ENCODE measurements around the gene KRT6B.
"Not testable (repeated sequence)": the region's sequence is repeated elsewhere in the genome, so short reads cannot be mapped to it uniquely, and the experiment has no call there.

The KRT6B gene

GRCh38 chr12:52492405-52492804 lies 40.5 kb upstream of the KRT6B start:
- not testable (repeated sequence) for H3K36me3 ChIP-seq (ENCODE audit: control insufficient read depth in 1 of 2, insufficient read depth in 2 of 2, low read length in 2 of 2); H3K27ac ChIP-seq (ENCODE audit: low read length); H3K27me3 ChIP-seq (ENCODE audit: low read depth, low read length); H3K9me3 ChIP-seq (ENCODE audit: control insufficient read depth in 1 of 2, low read length in 2 of 2); H3K4me3 ChIP-seq (ENCODE audit: low read depth in 1 of 2, low read length in 2 of 2)
- H3K4me1 ChIP-seq (ENCODE audit: control insufficient read depth in 1 of 2, insufficient read depth in 2 of 2, low read length in 2 of 2), result peaks cover 6 to 21% of the 10 kb centered on the region in 2 donors

GRCh38 chr12:52491495-52491894 lies 39.5 kb upstream of the KRT6B start:
- H3K4me3 ChIP-seq (ENCODE audit: low read depth in 1 of 2, low read length in 2 of 2); H3K27ac ChIP-seq (ENCODE audit: low read length); H3K36me3 ChIP-seq (ENCODE audit: control insufficient read depth in 1 of 2, insufficient read depth in 2 of 2, low read length in 2 of 2); H3K9me3 ChIP-seq (ENCODE audit: control insufficient read depth in 1 of 2, low read length in 2 of 2); H3K27me3 ChIP-seq (ENCODE audit: low read depth, low read length): not testable (repeated sequence)
- H3K4me1 ChIP-seq (ENCODE audit: control insufficient read depth in 1 of 2, insufficient read depth in 2 of 2, low read length in 2 of 2), result peaks cover 6 to 17% of the 10 kb centered on the region in 2 donors

DNA sequence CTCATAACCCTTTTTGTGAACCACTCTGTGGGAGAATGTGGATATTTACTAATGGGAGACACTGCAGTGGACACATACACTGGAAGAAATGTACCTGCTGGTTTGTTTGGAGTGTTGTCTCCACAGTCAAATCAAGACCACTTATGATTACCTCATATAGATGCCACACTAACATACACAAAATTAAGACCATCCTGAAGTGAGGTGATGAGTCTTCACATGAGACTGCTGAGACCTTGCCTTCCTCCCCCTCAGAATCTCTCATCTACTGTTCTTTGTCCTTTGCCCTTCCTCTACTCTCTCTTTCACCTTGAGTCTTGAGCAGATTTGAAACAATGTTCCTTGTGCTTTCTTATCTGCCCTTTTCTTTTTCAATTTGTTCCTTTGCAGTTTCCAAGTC lies 36.8 kb upstream of the KRT6B start:
- peaks cover 0 to 8% of the 10 kb centered on the region in 2 donors for H3K9me3 ChIP-seq (ENCODE audit: control insufficient read depth in 1 of 2, low read length in 2 of 2)
- H3K4me3 ChIP-seq (ENCODE audit: low read depth in 1 of 2, low read length in 2 of 2), result no peak overlapping the region
- H3K27me3 ChIP-seq (ENCODE audit: low read depth, low read length), result no peaks in the 10 kb centered on the region
- no peaks in the 10 kb centered on the region for H3K4me1 ChIP-seq (ENCODE audit: control insufficient read depth in 1 of 2, insufficient read depth in 2 of 2, low read length in 2 of 2)
- H3K36me3 ChIP-seq (ENCODE audit: control insufficient read depth in 1 of 2, insufficient read depth in 2 of 2, low read length in 2 of 2), result no peaks in the 10 kb centered on the region
- H3K27ac ChIP-seq (ENCODE audit: low read length), result no peak overlapping the region

GRCh38 chr12:52487744-52488443 lies 35.9 kb upstream of the KRT6B start:
- not testable (repeated sequence) for H3K27ac ChIP-seq (ENCODE audit: low read length); H3K36me3 ChIP-seq (ENCODE audit: control insufficient read depth in 1 of 2, insufficient read depth in 2 of 2, low read length in 2 of 2); H3K27me3 ChIP-seq (ENCODE audit: low read depth, low read length); H3K4me3 ChIP-seq (ENCODE audit: low read depth in 1 of 2, low read length in 2 of 2); H3K9me3 ChIP-seq (ENCODE audit: control insufficient read depth in 1 of 2, low read length in 2 of 2); H3K4me1 ChIP-seq (ENCODE audit: control insufficient read depth in 1 of 2, insufficient read depth in 2 of 2, low read length in 2 of 2)

- no peaks in the 10 kb centered on the region for H3K36me3 ChIP-seq (ENCODE audit: control insufficient read depth in 1 of 2, insufficient read depth in 2 of 2, low read length in 2 of 2)
- peaks cover 0 to 8% of the 10 kb centered on the region in 2 donors for H3K9me3 ChIP-seq (ENCODE audit: control insufficient read depth in 1 of 2, low read length in 2 of 2)
- no peaks in the 10 kb centered on the region for H3K4me1 ChIP-seq (ENCODE audit: control insufficient read depth in 1 of 2, insufficient read depth in 2 of 2, low read length in 2 of 2)
- H3K27ac ChIP-seq (ENCODE audit: low read length), result no peak overlapping the region
- no peak overlapping the region for H3K4me3 ChIP-seq (ENCODE audit: low read depth in 1 of 2, low read length in 2 of 2)
- no peaks in the 10 kb centered on the region for H3K27me3 ChIP-seq (ENCODE audit: low read depth, low read length)
Observed at GRCh38 chr12:52487211-52487610, 35.3 kb upstream of the KRT6B start.

GRCh38 chr12:52486166-52487105 lies 34.5 kb upstream of the KRT6B start:
- Histone ChIP-seq H3K27ac (ENCODE audit: low read length) (no peak overlapping the region), H3K36me3 (ENCODE audit: control insufficient read depth in 1 of 2, insufficient read depth in 2 of 2, low read length in 2 of 2) (no peaks in the 10 kb centered on the region), H3K4me1 (ENCODE audit: control insufficient read depth in 1 of 2, insufficient read depth in 2 of 2, low read length in 2 of 2) (no peaks in the 10 kb centered on the region), H3K9me3 (ENCODE audit: control insufficient read depth in 1 of 2, low read length in 2 of 2) (peaks cover 0 to 8% of the 10 kb centered on the region in 2 donors), H3K27me3 (ENCODE audit: low read depth, low read length) (no peaks in the 10 kb centered on the region), H3K4me3 (ENCODE audit: low read depth in 1 of 2, low read length in 2 of 2) (no peak overlapping the region)

GRCh38 chr12:52480073-52480472 lies 28.1 kb upstream of the KRT6B start:
- H3K4me3 ChIP-seq (ENCODE audit: low read depth in 1 of 2, low read length in 2 of 2), result no peak overlapping the region
- peaks cover 0 to 7% of the 10 kb centered on the region in 2 donors for H3K9me3 ChIP-seq (ENCODE audit: control insufficient read depth in 1 of 2, low read length in 2 of 2)
- H3K4me1 ChIP-seq (ENCODE audit: control insufficient read depth in 1 of 2, insufficient read depth in 2 of 2, low read length in 2 of 2), result no peaks in the 10 kb centered on the region
- H3K36me3 ChIP-seq (ENCODE audit: control insufficient read depth in 1 of 2, insufficient read depth in 2 of 2, low read length in 2 of 2), result no peaks in the 10 kb centered on the region
- H3K27ac ChIP-seq (ENCODE audit: low read length), result no peak overlapping the region
- no peaks in the 10 kb centered on the region for H3K27me3 ChIP-seq (ENCODE audit: low read depth, low read length)

- Histone ChIP-seq H3K4me3 (ENCODE audit: low read depth in 1 of 2, low read length in 2 of 2) (no peak overlapping the region), H3K36me3 (ENCODE audit: control insufficient read depth in 1 of 2, insufficient read depth in 2 of 2, low read length in 2 of 2) (no peaks in the 10 kb centered on the region), H3K9me3 (ENCODE audit: control insufficient read depth in 1 of 2, low read length in 2 of 2) (no peaks in the 10 kb centered on the region), H3K27ac (ENCODE audit: low read length) (no peak overlapping the region), H3K4me1 (ENCODE audit: control insufficient read depth in 1 of 2, insufficient read depth in 2 of 2, low read length in 2 of 2) (no peaks in the 10 kb centered on the region), H3K27me3 (ENCODE audit: low read depth, low read length) (no peaks in the 10 kb centered on the region)
Observed at GRCh38 chr12:52477651-52478050, 25.7 kb upstream of the KRT6B start.

DNA sequence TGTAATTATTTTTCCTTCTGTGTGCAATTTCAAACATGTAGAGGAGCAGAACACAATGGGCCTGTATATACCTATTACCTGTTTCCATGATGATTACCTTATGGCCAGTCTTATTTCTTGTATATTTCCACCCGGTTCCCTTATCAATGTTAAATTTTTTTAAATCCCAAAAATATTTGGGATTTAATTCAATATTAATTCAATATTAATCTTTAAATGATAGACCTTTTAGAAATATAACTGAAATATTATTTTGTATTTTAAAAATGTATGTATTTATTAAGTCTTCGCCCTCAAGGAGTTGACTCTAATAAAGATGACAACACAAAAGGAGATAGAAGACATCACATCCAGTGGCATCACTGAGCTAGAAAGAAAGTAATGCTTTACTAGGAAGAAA lies 22.3 kb upstream of the KRT6B start:
- H3K4me1 ChIP-seq (ENCODE audit: control insufficient read depth in 1 of 2, insufficient read depth in 2 of 2, low read length in 2 of 2), result no peaks in the 10 kb centered on the region
- no peak overlapping the region for H3K27ac ChIP-seq (ENCODE audit: low read length)
- no peaks in the 10 kb centered on the region for H3K9me3 ChIP-seq (ENCODE audit: control insufficient read depth in 1 of 2, low read length in 2 of 2)
- H3K27me3 ChIP-seq (ENCODE audit: low read depth, low read length), result no peaks in the 10 kb centered on the region
- no peak overlapping the region for H3K4me3 ChIP-seq (ENCODE audit: low read depth in 1 of 2, low read length in 2 of 2)
- H3K36me3 ChIP-seq (ENCODE audit: control insufficient read depth in 1 of 2, insufficient read depth in 2 of 2, low read length in 2 of 2), result no peaks in the 10 kb centered on the region

DNA sequence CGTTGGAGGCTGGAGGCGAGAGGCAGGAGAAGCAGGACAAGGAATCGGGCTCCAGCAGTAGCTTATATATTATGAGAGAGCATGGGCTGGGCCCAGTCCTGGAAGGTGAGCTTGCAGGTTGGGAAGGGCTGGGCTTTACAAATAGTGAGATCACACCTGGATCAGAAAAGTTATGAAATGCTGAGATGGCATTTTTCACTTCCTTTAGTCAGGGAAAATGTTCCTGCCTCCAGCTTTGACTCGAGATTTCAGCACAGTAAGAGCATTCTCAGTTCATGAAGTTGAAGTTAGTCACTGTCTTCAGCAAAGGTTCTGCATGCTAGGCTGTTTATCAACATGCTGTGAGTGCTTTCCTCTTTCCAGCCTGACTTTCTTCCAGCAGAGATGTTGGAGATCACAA lies 21.8 kb upstream of the KRT6B start, which contains the start of gene KRT6C:
Gene KRT6C (minus strand): TSS at position 38 of the 400 bp plus-strand sequence. CDS start 68 bp downstream, outside the sequence.
- H3K9me3 ChIP-seq (ENCODE audit: control insufficient read depth in 1 of 2, low read length in 2 of 2), result no peaks in the 10 kb centered on the region
- H3K36me3 ChIP-seq (ENCODE audit: control insufficient read depth in 1 of 2, insufficient read depth in 2 of 2, low read length in 2 of 2), result no peaks in the 10 kb centered on the region
- H3K4me1 ChIP-seq (ENCODE audit: control insufficient read depth in 1 of 2, insufficient read depth in 2 of 2, low read length in 2 of 2), result no peaks in the 10 kb centered on the region
- no peak within 1 kb of the TSS for H3K27ac ChIP-seq (ENCODE audit: low read length)
- no peaks in the 10 kb centered on the region for H3K27me3 ChIP-seq (ENCODE audit: low read depth, low read length)
- H3K4me3 ChIP-seq (ENCODE audit: low read depth in 1 of 2, low read length in 2 of 2), result no peak within 1 kb of the TSS

GRCh38 chr12:52469853-52470252 lies 17.9 kb upstream of the KRT6B start:
- Histone ChIP-seq H3K27me3 (ENCODE audit: low read depth, low read length) (no peaks in the 10 kb centered on the region), H3K9me3 (ENCODE audit: control insufficient read depth in 1 of 2, low read length in 2 of 2) (no peaks in the 10 kb centered on the region), H3K4me3 (ENCODE audit: low read depth in 1 of 2, low read length in 2 of 2) (no peak overlapping the region), H3K36me3 (ENCODE audit: control insufficient read depth in 1 of 2, insufficient read depth in 2 of 2, low read length in 2 of 2) (no peaks in the 10 kb centered on the region), H3K4me1 (ENCODE audit: control insufficient read depth in 1 of 2, insufficient read depth in 2 of 2, low read length in 2 of 2) (no peaks in the 10 kb centered on the region), H3K27ac (ENCODE audit: low read length) (no peak overlapping the region)
